Testis (tissue), 2 donors: ENCODE results near the gene PAGE2.

ENCODE experiments used
- POLR2A ChIP-seq: fragments of 450-650 bp; IDR thresholded peaks from one replicate; pipeline ENCODE4 v1.6.1; 2017; ENCODE audit warnings: antibody characterized with exemption, mild to moderate bottlenecking, moderate library complexity
- TF ChIP-seq, protein P1 (sequence below), 3 experiments: fragments of 450-650 bp in 2 of 3; fragments of 200-600 bp in 1 of 3; sonication (generic) in 1 of 3; IDR thresholded peaks; one replicate each; pipeline ENCODE4 v1.5.1; 2016 to 2019; ENCODE audit warnings: antibody characterized with exemption in 3 of 3, mild to moderate bottlenecking in 2 of 3, moderate library complexity in 1 of 3

DNA sequence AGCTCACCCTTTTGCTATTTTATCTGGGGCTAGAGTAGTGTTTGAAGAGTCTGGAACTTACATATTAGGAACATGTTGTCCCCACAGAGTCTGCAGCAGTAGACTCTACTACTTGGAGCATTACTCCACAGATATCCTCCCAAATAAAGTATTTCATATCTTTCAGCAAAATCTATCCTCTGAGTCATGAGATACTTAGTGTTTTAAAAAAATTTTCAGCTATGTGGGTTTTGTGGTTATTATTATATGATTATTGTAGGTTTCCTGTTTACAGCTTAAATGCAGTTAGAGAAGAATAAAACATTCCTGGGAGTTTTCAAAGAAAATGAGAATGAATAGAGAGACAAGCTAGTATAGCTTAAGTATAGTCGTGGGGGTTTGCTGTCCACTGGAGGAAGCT lies 30.9 kb downstream of the PAGE2 start:
- no peak for TF ChIP-seq POLR2A
- TF ChIP-seq, protein P1, sequence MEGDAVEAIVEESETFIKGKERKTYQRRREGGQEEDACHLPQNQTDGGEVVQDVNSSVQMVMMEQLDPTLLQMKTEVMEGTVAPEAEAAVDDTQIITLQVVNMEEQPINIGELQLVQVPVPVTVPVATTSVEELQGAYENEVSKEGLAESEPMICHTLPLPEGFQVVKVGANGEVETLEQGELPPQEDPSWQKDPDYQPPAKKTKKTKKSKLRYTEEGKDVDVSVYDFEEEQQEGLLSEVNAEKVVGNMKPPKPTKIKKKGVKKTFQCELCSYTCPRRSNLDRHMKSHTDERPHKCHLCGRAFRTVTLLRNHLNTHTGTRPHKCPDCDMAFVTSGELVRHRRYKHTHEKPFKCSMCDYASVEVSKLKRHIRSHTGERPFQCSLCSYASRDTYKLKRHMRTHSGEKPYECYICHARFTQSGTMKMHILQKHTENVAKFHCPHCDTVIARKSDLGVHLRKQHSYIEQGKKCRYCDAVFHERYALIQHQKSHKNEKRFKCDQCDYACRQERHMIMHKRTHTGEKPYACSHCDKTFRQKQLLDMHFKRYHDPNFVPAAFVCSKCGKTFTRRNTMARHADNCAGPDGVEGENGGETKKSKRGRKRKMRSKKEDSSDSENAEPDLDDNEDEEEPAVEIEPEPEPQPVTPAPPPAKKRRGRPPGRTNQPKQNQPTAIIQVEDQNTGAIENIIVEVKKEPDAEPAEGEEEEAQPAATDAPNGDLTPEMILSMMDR (IDR thresholded peaks at IDR 0.05) = no peak
